ENCODE measurements around the gene AP5B1.

GRCh38 chr11:65793144-65793581 lies 12.4 kb upstream of the AP5B1 start:
- TF ChIP-seq CTCF (IDR thresholded peaks at IDR 0.05 in 2 of 3, conservative IDR thresholded peaks at IDR 0.05 in 1 of 3; ENCODE audit: borderline replicate concordance in 1 of 3, insufficient read depth in 1 of 3, low read depth in 2 of 3, low read length in 2 of 3) (no peak), POLR2AphosphoS5 (IDR thresholded peaks at IDR 0.05; ENCODE audit: low read depth, low read length) (no peak), ZFX (IDR thresholded peaks at IDR 0.05) (no peak), YY1 (IDR thresholded peaks at IDR 0.05; ENCODE audit: extremely low read depth, insufficient replicate concordance, low read depth, low read length) (no peak), MAX (IDR thresholded peaks at IDR 0.05) (no peak), CEBPB (IDR thresholded peaks at IDR 0.05; ENCODE audit: low read depth) (no peak), REST (IDR thresholded peaks at IDR 0.05; ENCODE audit: low read depth) (no peak), POLR2A (IDR thresholded peaks at IDR 0.05; ENCODE audit: borderline replicate concordance, extremely low read depth, insufficient read depth, insufficient read length) (no peak), SP1 (IDR thresholded peaks at IDR 0.05; ENCODE audit: low read depth) (no peak), ELF1 (IDR thresholded peaks at IDR 0.05; ENCODE audit: borderline replicate concordance, low read depth) (no peak), EZH2 (IDR thresholded peaks at IDR 0.05) (no peak)

Data from HCT116 (cell line).